ENCODE measurements around the gene ATP6V0C. TPM values are rescaled to one million over a fixed set of nuclear protein-coding genes. Genes with fewer than 3 reads are reported as not detected.

ATP6V0C gene
- total RNA-seq, 1 experiment from 2014 or later = 176 TPM

DNA sequence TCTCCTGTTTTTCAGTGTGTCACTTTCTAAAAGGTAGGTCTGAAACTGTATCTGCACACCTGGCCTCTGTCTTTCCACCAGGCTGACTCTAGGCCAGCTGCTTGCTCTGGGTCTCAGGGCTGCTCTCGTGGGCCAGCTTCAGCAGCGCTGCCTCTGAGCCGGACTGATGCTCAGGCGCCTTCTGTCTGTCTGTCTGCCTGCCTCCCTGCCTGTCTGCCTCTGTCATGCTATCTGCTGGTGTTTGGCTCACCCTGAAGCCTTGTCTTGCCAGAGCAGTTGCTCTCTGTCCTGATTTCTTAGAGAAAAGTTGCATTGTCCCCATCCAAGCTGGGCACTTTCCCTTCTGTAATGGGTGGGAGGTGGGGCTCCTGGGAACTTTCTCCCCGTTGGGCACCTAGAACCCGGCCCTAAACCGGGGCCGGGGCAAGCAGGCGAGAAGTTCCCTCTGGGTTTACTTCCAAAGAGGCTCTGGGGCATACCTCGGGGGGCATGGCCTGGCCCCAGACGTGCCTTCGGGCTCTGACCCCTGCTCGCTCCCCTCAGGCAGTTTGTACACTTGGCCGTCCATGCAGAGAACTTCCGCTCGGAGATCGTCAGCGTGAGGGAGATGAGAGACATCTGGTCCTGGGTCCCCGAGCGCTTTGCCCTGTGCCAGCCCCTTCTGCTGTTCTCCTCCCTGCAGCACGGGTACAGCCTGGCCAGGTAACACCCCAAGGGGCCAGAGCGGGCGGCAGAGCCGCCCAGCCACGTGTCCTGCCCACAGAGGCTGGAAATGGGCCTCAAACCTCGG lies 15.9 kb upstream of the ATP6V0C start:
- Histone ChIP-seq H3K27ac (ENCODE audit: insufficient read length, low read depth, low read length) (no peak overlapping the region), H3K9ac (ENCODE audit: extremely low read depth, insufficient read length, low read length) (no peak overlapping the region)

More for the DNA sequence above, 15.9 kb upstream of the ATP6V0C start:
- Mint-ChIP-seq H3K4me3 (no peak overlapping the region), H3K4me1 (peaks cover 3 to 5% of the 10 kb centered on the region in 2 experiments), H3K36me3 (ENCODE audit: insufficient read depth in 1 of 3, low read depth in 3 of 3) (peaks cover 0 to 18% (median 4%) of the 10 kb centered on the region in 3 experiments; a peak in 4 of 7 replicates), H3K27ac (no peak overlapping the region), H3K27me3 (ENCODE audit: low read depth) (no peaks in the 10 kb centered on the region), H3K9me3 (no peaks in the 10 kb centered on the region)
- H4K5ac ChIP-seq (ENCODE audit: insufficient read length, low read depth, low read length) = no peak overlapping the region
- no peak overlapping the region for H4K91ac ChIP-seq (ENCODE audit: insufficient read length, low read depth, low read length)
- no peak overlapping the region for H3K14ac ChIP-seq (ENCODE audit: insufficient read depth, low read length)
- no peak overlapping the region for H2BK5ac ChIP-seq (ENCODE audit: insufficient read length, low read length)
- H4K8ac ChIP-seq (replicated peaks; ENCODE audit: insufficient read length, low read depth, low read length) = no peak overlapping the region
- H2AFZ ChIP-seq (ENCODE audit: low read length) = no peak overlapping the region
- no peak overlapping the region for H3K18ac ChIP-seq (ENCODE audit: insufficient read length, low read depth, low read length)
- no peaks in the 10 kb centered on the region for H3K79me2 ChIP-seq (ENCODE audit: insufficient read depth, low read length)
- H4K20me1 ChIP-seq (ENCODE audit: control insufficient read depth, insufficient read depth, insufficient read length) = no peaks in the 10 kb centered on the region
- H3K23me2 ChIP-seq (ENCODE audit: insufficient read length, low read depth, low read length, poor library complexity, severe bottlenecking) = peaks cover 3% of the 10 kb centered on the region
- no peak overlapping the region for H3K23ac ChIP-seq (ENCODE audit: insufficient read length, low read depth, low read length)
- DNase-seq = no peak
- no peak overlapping the region for H2BK20ac ChIP-seq (ENCODE audit: low read depth, low read length, poor library complexity, severe bottlenecking)
- no peak overlapping the region for H2BK12ac ChIP-seq (ENCODE audit: insufficient read length, low read depth, low read length)
- H2AK5ac ChIP-seq (ENCODE audit: insufficient read length, low read length) = no peak overlapping the region
- H3K4me2 ChIP-seq (ENCODE audit: insufficient read depth, insufficient read length, low read length) = no peak overlapping the region
- no peaks in the 10 kb centered on the region for H3K9me3 ChIP-seq (ENCODE audit: control insufficient read depth, low read depth, low read length)
- H3K79me1 ChIP-seq (ENCODE audit: insufficient read depth, low read depth, low read length, poor library complexity, severe bottlenecking) = no peaks in the 10 kb centered on the region
- WGBS (ENCODE audit: extremely low coverage, insufficient read length, low lambda C conversion rate) = no CpG with 5 or more reads among the region's 26 CpGs
- no peak overlapping the region for H3T11ph ChIP-seq (ENCODE audit: low read length)
- no peak overlapping the region for H3K56ac ChIP-seq (ENCODE audit: insufficient read length, low read depth, low read length)
- H3K4me1 ChIP-seq (ENCODE audit: insufficient read depth, low read length) = no peaks in the 10 kb centered on the region
- H3K27me3 ChIP-seq (ENCODE audit: insufficient read depth, low read length) = no peaks in the 10 kb centered on the region
- TF ChIP-seq, protein P1, sequence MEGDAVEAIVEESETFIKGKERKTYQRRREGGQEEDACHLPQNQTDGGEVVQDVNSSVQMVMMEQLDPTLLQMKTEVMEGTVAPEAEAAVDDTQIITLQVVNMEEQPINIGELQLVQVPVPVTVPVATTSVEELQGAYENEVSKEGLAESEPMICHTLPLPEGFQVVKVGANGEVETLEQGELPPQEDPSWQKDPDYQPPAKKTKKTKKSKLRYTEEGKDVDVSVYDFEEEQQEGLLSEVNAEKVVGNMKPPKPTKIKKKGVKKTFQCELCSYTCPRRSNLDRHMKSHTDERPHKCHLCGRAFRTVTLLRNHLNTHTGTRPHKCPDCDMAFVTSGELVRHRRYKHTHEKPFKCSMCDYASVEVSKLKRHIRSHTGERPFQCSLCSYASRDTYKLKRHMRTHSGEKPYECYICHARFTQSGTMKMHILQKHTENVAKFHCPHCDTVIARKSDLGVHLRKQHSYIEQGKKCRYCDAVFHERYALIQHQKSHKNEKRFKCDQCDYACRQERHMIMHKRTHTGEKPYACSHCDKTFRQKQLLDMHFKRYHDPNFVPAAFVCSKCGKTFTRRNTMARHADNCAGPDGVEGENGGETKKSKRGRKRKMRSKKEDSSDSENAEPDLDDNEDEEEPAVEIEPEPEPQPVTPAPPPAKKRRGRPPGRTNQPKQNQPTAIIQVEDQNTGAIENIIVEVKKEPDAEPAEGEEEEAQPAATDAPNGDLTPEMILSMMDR (conservative IDR thresholded peaks at IDR 0.05) = no peak
- H2BK15ac ChIP-seq (ENCODE audit: low read depth, low read length) = no peak overlapping the region
- H2BK120ac ChIP-seq (ENCODE audit: low read depth, low read length, poor library complexity, severe bottlenecking) = no peak overlapping the region
- H3K4ac ChIP-seq (ENCODE audit: low read depth, low read length) = no peak overlapping the region
